SU-DHL-6 (cell line): ENCODE data around the gene CHD5.

Experiments used
- H2AFZ ChIP-seq: fragments of 200-600 bp; sonication (generic); 2 replicates; pipeline ENCODE4 v1.6.1; 2014; ENCODE audit warnings: low read depth, mild to moderate bottlenecking, moderate library complexity, mixed read lengths, antibody characterized with exemption, low read length; ENCODE audit not compliant: severe bottlenecking
- H3F3A ChIP-seq: fragments of 200-600 bp; shearing (Covaris generic); 2 replicates; pipeline ENCODE4 v1.6.0; 2016; ENCODE audit warnings: antibody characterized with exemption, mild to moderate bottlenecking; ENCODE audit not compliant: insufficient read depth
- H3K27ac ChIP-seq: fragments of 200-600 bp; sonication (generic); 2 replicates; pipeline ENCODE4 v1.5.1; 2016; ENCODE audit warnings: low read depth, mild to moderate bottlenecking, low read length, moderate library complexity, mixed read lengths
- H3K27me3 ChIP-seq: fragments of 200-600 bp; sonication (generic), shearing (Covaris generic); 2 replicates; pipeline ENCODE4 v1.6.0; 2014; ENCODE audit warnings: mild to moderate bottlenecking, low read length
- H3K36me3 ChIP-seq: fragments of 200-600 bp; sonication (generic); 2 replicates; pipeline ENCODE4 v1.6.1; 2014; ENCODE audit warnings: mild to moderate bottlenecking, low read length, mixed read lengths
- H3K4me2 ChIP-seq: fragments of 300-600, 200-600 bp; shearing (Covaris generic), sonication (generic); 2 replicates; pipeline ENCODE4 v1.6.0; 2014; ENCODE audit warnings: low read length, low read depth, mild to moderate bottlenecking; ENCODE audit not compliant: poor library complexity, severe bottlenecking
- H3K4me3 ChIP-seq: fragments of 200-600 bp; sonication (generic); 2 replicates; pipeline ENCODE4 v1.5.1; 2014; ENCODE audit warnings: antibody characterized with exemption, low read length, mild to moderate bottlenecking, mixed read lengths; ENCODE audit not compliant: insufficient read depth, poor library complexity, severe bottlenecking
- H3K79me2 ChIP-seq: fragments of 200-600 bp; sonication (generic); 2 replicates; pipeline ENCODE4 v1.6.1; 2014; ENCODE audit warnings: mild to moderate bottlenecking, low read length, moderate library complexity; ENCODE audit not compliant: insufficient read depth
- H3K9ac ChIP-seq: fragments of 200-600 bp; sonication (generic); 2 replicates; pipeline ENCODE4 v1.7.0; 2014; ENCODE audit warnings: mild to moderate bottlenecking, low read length
- H3K9me2 ChIP-seq: fragments of 200-600 bp; sonication (generic); replicated peaks from 2 replicates; pipeline ENCODE4 v1.6.1; 2014; ENCODE audit warnings: low read length; ENCODE audit not compliant: insufficient read depth
- H3K9me3 ChIP-seq: fragments of 200-600 bp; sonication (generic); 2 replicates; pipeline ENCODE4 v1.6.1; 2014; ENCODE audit warnings: low read length, mixed read lengths; ENCODE audit not compliant: insufficient read depth
- H4K20me1 ChIP-seq: fragments of 200-600 bp; sonication (generic); 2 replicates; pipeline ENCODE4 v1.6.1; 2014; ENCODE audit warnings: low read depth, mild to moderate bottlenecking, antibody characterized with exemption, low read length, moderate library complexity, mixed read lengths
- CTCF ChIP-seq: fragments of 200-600 bp; sonication (generic); IDR thresholded peaks from one replicate; pipeline ENCODE4 v1.5.1; 2017; ENCODE audit warnings: antibody characterized with exemption, mild to moderate bottlenecking, low read length, moderate library complexity; ENCODE audit not compliant: insufficient read depth, poor library complexity, severe bottlenecking
- EZH2phosphoT487 ChIP-seq: fragments of 200-600 bp; sonication (generic), shearing (Covaris generic); conservative IDR thresholded peaks from 2 replicates; pipeline ENCODE4 v1.6.1; 2018; ENCODE audit warnings: mild to moderate bottlenecking, antibody characterized with exemption, low read length, moderate library complexity, mixed read lengths

Gene CHD5

GRCh38 chr1:6206520-6206855 is 26.4 kb upstream of the CHD5 start:
- Histone ChIP-seq H3F3A (no peaks in the 10 kb centered on the region), H3K4me3 (no peak overlapping the region), H3K36me3 (no peaks in the 10 kb centered on the region), H3K9ac (no peak overlapping the region), H2AFZ (no peak overlapping the region), H3K27me3 (no peaks in the 10 kb centered on the region), H3K9me2 (no peaks in the 10 kb centered on the region), H3K27ac (no peak overlapping the region), H3K9me3 (no peaks in the 10 kb centered on the region), H3K4me2 (no peak overlapping the region), H3K79me2 (no peaks in the 10 kb centered on the region), H4K20me1 (no peaks in the 10 kb centered on the region)
- no peak for TF ChIP-seq CTCF
- no peak for TF ChIP-seq EZH2phosphoT487

- no peaks in the 10 kb centered on the region for H3F3A ChIP-seq
- no peak within 1 kb of the TSS for H2AFZ ChIP-seq
- H4K20me1 ChIP-seq, result no peaks in the 10 kb centered on the region
- no peak within 1 kb of the TSS for H3K4me3 ChIP-seq
- H3K4me2 ChIP-seq, result no peak within 1 kb of the TSS
- TF ChIP-seq EZH2phosphoT487 (no peak), CTCF (no peak)
- no peaks in the 10 kb centered on the region for H3K9me3 ChIP-seq
- no peak within 1 kb of the TSS for H3K27ac ChIP-seq
- H3K36me3 ChIP-seq, result no peaks in the 10 kb centered on the region
- no peaks in the 10 kb centered on the region for H3K27me3 ChIP-seq
- H3K79me2 ChIP-seq, result no peaks in the 10 kb centered on the region
- H3K9ac ChIP-seq, result no peak within 1 kb of the TSS
- H3K9me2 ChIP-seq, result no peaks in the 10 kb centered on the region
Measured at GRCh38 chr1:6205849-6206519, 25.9 kb upstream of the CHD5 start, which contains the start of gene RNF207. TSS of gene RNF207 (plus strand) at chr1:6206119. CDS start at chr1:6206536, 417 bp downstream.

GRCh38 chr1:6202256-6202655 is 22.1 kb upstream of the CHD5 start:
- Histone ChIP-seq H3K27ac (no peak overlapping the region), H3K79me2 (peaks cover 27% of the 10 kb centered on the region), H3F3A (no peaks in the 10 kb centered on the region), H3K9ac (no peak overlapping the region), H3K9me2 (no peaks in the 10 kb centered on the region), H3K4me3 (no peak overlapping the region), H3K27me3 (no peaks in the 10 kb centered on the region), H4K20me1 (no peaks in the 10 kb centered on the region), H3K9me3 (no peaks in the 10 kb centered on the region), H2AFZ (no peak overlapping the region), H3K4me2 (no peak overlapping the region), H3K36me3 (no peaks in the 10 kb centered on the region)
- TF ChIP-seq EZH2phosphoT487, result no peak
- TF ChIP-seq CTCF, result no peak
